OCI-LY1 (cell line): ENCODE results near the gene KIAA1755.

ENCODE experiments used
- CTCF ChIP-seq: fragments of 200-600 bp; sonication (generic), shearing (Covaris generic); IDR thresholded peaks from 2 replicates; pipeline ENCODE4 v1.5.1; 2017; ENCODE audit warnings: mild to moderate bottlenecking, antibody characterized with exemption, low read length, moderate library complexity, mixed read lengths
- EZH2 ChIP-seq: fragments of 200-600 bp; sonication (generic), shearing (Covaris generic); IDR thresholded peaks from 2 replicates; pipeline ENCODE4 v1.8.0; 2017; ENCODE audit warnings: borderline replicate concordance, mixed run types, mild to moderate bottlenecking, antibody characterized with exemption, low read length, moderate library complexity, mixed read lengths

GRCh38 chr20:38225900-38226263 is 34.7 kb downstream of the KIAA1755 start:
- no peak for TF ChIP-seq CTCF
- TF ChIP-seq EZH2: no peak
